ENCODE data around the gene BCKDHA.
"Not testable (repeated sequence)": the region's sequence is repeated elsewhere in the genome, so short reads cannot be mapped to it uniquely, and the experiment has no call there.

BCKDHA gene

DNA sequence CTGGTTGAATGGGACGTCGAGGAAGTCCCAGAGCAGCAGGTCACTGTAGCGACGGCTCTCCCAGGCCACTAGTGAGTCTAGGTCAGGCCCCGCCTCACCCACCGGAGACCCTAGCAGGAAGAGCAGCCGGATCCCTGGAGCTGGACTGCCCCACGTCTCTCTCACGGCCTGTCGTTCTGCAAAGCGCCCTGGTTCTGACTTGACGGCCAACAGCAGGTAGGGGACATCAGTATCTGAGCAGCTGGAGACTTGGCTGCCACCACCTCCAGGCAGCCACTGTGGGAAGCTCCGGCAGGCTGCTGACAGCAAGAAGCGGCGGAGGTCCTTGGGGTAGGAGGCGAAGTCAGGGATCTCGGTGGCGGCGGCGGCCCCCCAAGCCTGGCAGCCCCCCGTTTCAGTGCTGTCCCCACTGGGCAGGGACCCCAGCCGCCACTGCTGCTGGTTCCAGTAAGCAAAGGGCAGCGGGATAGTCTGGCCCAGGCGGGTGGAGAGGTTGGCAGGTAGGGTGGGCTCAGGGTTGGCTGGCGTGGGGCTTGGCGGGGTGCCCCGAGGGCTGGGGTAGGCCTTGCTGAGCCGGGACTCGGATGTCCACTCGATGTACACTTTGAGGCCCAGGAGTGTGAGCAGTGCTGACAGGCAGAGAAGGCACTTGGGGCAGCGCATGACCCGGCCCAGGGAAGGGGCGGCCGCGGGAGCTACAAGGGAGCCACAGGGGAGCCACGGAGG is 28.7 kb downstream of the BCKDHA start:
- DNase-seq (ENCODE audit: low read depth): no peak

- peak; percentile 36 for DNase-seq (ENCODE audit: low read depth)
Measured at GRCh38 chr19:41426952-41427646, 29.5 kb downstream of the BCKDHA start, which contains the start of gene B3GNT8. Gene B3GNT8 (minus strand): TSS chr19:41427374. CDS start chr19:41426778, 596 bp downstream.

DNA sequence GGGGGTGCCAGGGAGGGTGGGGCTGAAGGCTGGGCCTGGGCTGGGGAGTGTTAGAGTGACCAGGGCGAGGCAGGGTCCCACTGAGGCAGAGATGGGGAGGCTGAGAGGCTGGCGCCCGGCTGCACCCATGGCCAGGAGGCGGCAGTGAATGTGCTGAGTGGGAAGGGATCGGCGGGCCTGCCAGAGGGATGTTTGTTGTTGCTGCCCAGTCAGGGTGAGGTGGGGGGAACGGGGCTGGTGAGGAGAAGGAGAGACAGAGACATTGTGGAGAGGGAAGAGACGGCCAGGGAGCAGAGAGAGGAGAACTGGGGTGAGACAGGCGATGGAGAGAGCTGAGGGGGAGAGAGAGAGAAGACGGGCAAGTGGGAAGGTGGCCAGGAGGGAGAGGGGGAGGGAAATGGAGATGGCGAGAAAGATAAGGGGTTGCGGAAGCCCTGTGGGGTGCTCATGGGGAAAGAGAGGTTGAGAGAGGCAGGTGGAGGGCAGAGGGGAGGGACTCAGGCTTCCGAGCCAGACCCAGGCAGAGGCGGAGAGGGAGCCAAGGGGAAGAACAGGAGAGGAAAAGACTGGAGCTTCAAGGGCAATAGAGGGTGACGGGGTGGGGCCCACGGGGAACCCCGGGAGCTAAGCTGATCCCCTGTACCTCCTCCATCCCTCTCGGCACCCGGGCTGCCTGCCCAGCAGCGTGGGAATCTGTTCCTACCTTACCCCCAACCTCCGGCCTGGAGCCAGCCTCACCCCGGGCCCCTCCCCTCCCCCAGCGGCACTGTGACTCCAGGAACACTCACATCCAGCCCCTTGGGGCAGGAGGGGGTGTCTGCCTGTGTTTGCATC is 30.2 kb downstream of the BCKDHA start:
- DNase-seq (ENCODE audit: low read depth): peak; percentile 17

DNA sequence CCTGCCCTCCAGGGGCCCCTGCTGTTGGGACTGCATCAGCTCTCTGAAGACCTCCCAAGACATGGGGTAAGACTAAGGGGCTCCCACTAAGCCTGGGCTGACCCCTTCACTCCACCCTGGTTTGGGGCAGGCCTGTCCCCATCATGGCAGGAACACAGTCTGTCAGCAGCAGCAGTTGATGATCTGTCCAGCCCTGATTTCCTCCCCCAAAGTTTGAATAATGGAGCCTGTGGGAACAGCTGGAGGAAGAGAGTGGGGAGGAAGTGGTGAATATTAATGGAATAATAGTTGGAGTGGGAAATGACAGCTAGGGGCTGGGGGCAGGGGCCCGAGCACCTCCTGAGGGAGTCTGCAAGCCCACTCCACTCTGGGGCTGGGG is 30.9 kb downstream of the BCKDHA start:
- no peak for DNase-seq (ENCODE audit: low read depth)

GRCh38 chr19:41430922-41431321 is 33.3 kb downstream of the BCKDHA start:
- DNase-seq (ENCODE audit: low read depth): no peak

DNA sequence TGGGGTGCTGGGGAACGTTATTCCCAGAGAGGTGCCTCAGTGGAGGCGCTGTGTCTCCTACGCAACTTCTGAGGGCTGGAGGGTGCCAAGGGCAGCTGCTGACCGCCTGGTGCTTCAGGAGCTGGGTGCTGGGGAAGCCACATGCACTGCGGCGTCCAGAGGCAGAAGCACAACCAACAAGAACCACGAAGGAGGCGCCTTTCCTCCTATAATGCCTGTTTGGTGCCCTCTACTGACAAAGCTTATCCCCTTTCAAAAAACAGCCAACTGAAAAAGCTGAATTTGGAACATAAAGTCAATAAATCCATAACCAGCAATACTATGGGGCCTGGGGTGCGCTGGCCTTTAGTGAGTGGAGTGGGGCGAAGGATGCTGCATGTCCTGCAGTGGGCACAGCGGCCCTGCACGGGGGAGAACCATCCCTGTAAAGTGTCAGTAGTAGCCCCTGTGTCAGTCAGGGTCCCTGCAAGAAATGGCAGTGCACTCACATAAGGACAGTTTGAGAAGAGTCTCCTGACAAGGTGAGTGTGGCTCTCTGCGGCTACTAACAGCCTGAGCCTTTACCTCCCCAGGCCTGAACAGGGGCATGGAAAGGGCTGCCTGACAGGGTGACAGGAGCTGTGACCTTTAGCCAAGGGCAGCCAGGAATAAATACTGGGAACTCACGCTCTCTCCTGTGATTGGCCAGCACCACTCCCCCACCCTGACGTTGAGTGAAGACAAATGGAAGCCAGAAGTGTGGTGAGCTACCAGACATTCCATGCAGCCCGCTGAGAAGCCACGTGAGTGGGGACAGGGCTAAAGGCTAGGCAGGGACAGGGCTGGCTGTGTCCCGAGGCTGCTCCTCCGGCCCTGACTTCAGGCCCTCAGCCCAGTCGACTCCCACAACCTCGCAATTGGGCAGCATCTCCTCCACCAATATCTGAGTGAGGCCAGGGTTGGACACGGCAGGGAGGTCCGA is 34.1 kb downstream of the BCKDHA start:
- no peak for DNase-seq (ENCODE audit: low read depth)

GRCh38 chr19:41433171-41433570 is 35.6 kb downstream of the BCKDHA start:
- DNase-seq (ENCODE audit: low read depth): no peak

- no peak for DNase-seq (ENCODE audit: low read depth)
Measured at GRCh38 chr19:41434450-41434849, 36.8 kb downstream of the BCKDHA start.

DNA sequence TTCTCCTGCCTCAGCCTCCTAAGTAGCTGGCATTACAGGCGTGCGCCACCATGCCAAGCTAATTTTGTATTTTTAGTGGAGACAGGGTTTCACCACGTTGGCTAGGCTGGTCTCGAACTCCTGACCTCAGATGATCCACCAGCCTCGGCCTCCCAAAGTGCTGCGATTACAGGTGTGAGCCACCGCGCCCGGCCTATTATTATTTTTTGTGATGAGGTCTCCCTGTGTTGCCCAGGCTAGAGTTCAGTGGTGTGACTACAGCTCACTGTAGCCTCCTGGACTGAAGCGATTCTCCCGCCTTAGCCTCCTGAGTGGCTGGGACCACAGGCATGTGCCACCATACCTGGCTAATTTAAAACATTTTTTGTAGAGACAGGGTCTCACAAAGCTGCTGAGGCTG is 37.8 kb downstream of the BCKDHA start:
- not testable (repeated sequence) for DNase-seq (ENCODE audit: low read depth)

DNA sequence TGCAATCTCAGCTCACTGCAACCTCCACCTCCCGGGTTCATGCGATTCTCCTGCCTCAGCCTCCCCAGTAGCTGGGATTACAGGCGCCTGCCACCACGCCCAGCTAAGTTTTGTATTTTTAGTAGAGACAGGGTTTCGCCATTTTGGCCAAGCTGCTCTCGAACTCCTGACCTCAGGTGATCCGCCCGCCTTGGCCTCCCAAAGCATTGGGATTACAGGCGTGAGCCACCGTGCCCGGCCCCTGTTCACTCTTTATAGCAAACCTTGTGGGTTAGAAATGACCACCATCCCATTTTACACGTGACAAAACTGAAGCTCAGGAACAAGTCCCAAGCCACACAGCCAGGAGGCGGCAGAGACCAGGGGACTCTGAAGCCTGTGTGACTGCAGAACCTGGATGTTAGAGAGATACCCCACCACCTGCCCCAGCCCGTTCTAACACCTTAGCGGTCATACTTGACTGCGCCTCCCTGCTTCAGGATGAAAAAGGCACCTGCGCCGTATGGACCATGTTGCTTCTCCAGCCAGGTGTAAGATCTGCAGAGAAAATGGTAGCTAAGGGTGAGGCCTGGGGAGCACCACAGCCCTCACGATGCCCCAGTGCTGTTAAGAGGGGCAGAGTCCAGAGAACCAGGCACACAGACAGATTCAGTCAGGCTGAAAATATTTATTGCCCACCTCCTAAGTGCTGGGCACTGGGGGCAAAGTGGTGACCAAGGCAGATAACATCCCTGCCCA is 38.5 kb downstream of the BCKDHA start:
- no peak for DNase-seq (ENCODE audit: low read depth)

GRCh38 chr19:41436674-41436951 is 39.0 kb downstream of the BCKDHA start:
- no peak for DNase-seq (ENCODE audit: low read depth)

GRCh38 chr19:41437944-41438574 is 40.4 kb downstream of the BCKDHA start:
- no peak for DNase-seq (ENCODE audit: low read depth)

DNA sequence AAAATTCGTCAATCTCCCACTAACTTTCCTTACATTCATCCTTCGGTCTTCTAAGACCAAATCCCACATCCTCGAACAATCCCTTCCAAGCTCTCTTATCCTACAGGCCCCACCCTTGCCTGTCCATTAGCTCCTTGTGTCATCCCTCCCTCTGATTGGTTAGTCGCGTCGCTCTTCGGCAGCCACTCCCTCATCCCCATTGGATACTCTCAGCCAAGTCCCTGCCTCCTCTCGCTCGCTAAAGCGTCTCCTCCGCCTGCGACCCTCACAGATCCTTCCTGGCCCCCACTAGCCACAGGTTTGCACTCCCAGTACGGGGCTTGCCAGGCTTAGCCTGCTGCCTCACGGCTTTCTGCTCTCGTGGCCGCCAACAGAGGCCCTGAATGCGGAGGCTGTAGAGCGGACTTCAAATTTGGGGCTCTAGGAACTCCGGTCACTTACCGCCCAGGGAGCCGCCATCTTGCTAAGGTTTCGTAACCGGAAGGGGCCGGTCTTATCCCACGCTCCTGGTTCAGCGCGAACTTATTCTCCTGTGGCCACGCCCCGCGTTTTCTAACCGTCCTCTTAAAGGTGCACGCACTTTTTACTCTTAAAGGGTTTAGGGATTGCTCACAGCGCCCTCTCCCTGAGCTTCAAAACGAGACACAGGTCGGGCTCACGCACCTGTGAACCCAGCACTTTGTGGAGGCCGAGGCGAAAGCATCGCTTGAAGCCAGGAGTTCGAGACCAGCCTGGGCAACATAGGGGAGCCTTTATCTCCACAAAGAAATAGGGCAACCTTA is 42.0 kb downstream of the BCKDHA start, which contains the start of gene DMAC2:
Gene DMAC2 (minus strand): TSS at position 472 of the 782 bp plus-strand sequence. CDS start 13 bp downstream, at position 459.
- DNase-seq (ENCODE audit: low read depth): peak; percentile 91

DNA sequence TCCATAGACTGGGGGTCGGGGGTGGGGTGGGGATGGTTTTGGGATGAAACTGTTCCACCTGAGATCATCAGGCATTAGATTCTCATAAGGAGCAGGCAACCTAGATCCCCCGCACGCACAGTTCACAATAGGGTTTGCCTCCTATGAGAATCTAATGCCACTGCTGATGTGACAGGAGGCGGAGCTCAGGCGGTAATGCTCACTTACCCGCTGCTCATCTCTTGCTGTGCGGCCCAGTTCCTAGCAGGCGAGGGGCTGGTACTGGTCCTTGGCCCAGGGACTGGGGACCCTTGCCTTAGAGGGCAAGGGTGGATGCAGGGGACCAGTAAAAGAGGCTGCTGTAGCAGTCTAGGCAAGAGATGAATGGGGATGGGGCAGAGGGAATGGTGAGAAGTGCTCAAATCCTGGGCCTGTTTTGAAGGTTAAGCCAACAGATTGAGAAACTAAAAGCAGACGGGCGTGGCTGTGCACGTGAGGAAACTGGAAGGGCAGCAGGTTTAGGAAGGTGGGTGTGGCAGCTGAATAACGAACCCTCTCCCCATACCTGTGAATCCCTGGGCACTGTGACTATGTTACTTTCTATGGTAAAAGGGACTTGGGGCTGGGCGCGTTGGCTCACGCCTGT is 43.8 kb downstream of the BCKDHA start:
- no peak for DNase-seq (ENCODE audit: low read depth)

DNA sequence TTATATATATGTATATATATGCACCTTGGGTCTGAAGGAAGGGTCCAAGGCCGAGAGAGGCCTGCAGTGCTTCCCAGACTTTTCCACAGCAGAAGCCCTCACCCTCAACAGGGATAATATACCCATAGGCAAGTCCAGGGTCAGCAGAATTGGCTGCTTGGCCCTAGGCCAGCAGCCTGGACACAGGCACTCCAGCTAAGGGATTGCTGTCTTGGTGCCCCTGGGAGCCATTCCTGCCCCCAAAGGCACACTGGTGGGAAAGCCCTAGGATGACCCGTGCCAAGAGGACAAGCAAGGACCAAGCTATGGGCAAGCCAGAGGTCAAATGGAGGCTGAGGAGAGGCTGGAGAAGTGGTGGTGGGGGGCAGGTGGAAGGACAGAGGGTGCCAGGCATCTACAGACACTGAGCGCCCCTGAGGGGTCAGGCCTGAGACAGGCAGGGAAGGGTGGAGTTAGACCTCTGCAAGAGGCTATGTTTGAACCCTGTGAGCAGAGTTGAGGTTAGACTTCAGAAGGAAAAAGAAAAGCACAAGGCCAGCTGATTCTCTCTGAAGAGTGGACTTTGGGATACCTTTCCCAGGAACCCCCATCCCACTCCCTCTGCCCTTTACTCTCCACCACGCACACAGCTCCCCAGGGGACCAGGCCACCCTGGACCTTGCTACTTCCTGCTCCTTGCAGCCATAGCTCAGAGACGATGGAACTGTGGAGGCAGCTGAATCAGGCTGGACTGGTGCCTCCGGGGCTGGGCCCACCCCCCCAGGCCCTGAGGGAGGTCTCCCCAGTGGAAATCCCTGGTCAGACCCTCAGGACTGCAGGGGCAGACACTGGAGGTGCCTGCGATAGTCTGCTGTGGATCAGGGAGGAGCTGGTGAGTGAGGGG is 45.1 kb downstream of the BCKDHA start, which contains the start of gene ERICH4:
Gene ERICH4 (plus strand): TSS at position 684 of the 883 bp plus-strand sequence. CDS start 14 bp downstream, at position 698.
- DNase-seq (ENCODE audit: low read depth): no peak

GRCh38 chr19:41443813-41444455 is 46.3 kb downstream of the BCKDHA start:
- no peak for DNase-seq (ENCODE audit: low read depth)

DNA sequence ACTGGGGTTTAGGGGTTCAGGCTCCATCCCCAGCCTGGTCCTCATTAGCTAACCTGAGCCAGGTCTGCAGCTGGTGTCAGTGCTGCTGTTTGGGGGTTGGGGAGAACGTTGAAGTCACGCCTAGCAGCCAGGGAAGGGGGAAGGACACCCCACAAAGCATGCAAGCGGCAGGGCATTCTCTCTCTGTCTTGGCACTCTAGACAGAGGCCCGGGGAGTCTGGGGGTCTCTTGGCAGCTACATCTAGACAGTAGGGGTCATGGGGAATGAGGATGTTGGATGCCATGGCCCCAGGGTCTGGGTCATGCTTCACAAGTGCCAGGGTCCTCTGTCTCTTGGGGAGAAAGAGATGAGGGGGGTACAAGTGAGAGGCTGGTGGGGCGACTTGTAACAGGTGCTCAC is 48.0 kb downstream of the BCKDHA start:
- DNase-seq (ENCODE audit: low read depth): no peak
